CD14-positive monocyte (primary cell): ENCODE measurements around the gene TRIM44. TPM values are rescaled to one million over a fixed set of nuclear protein-coding genes. Genes with fewer than 3 reads are reported as not detected.

Experiments
- DNase-seq, 3 donors: peaks; one replicate each; pipeline ENCODE4 v3.0.0-alpha.2; 2011 to 2022
- H2AFZ ChIP-seq: 2 replicates; pipeline ENCODE4 v1.6.0; 2012; ENCODE audit warnings: mild to moderate bottlenecking, low read depth, low read length, inconsistent platforms; ENCODE audit not compliant: insufficient read depth, poor library complexity, severe bottlenecking
- H3K27ac ChIP-seq, 2 donors: 1 replicate in 1 of 2; 2 replicates in 1 of 2; pipeline ENCODE4 v1.5.1; 2012 to 2013; ENCODE audit warnings: low read length in 2 of 2, control low read depth in 1 of 2, inconsistent platforms in 1 of 2, low read depth in 1 of 2, mild to moderate bottlenecking in 1 of 2
- H3K27me3 ChIP-seq, 2 donors: one replicate each; pipeline versions ENCODE4 v1.6.0 to v1.6.1; 2011 to 2013; ENCODE audit warnings: low read length in 2 of 2; ENCODE audit not compliant: control insufficient read depth in 2 of 2, insufficient read depth in 2 of 2
- H3K36me3 ChIP-seq, 2 donors: replicated peaks in 1 of 2; 1 replicate in 1 of 2; 2 replicates in 1 of 2; pipeline versions ENCODE4 v1.5.1 to v1.6.1; 2012 to 2013; ENCODE audit warnings: low read length in 2 of 2, control low read depth in 1 of 2, inconsistent platforms in 1 of 2, mild to moderate bottlenecking in 1 of 2; ENCODE audit not compliant: insufficient read depth in 2 of 2, control insufficient read depth in 1 of 2
- H3K4me1 ChIP-seq, 2 donors: 1 replicate in 1 of 2; 2 replicates in 1 of 2; pipeline versions ENCODE4 v1.5.1 to v1.6.1; 2012 to 2013; ENCODE audit warnings: low read length in 2 of 2, control low read depth in 1 of 2, inconsistent platforms in 1 of 2, mild to moderate bottlenecking in 1 of 2, moderate library complexity in 1 of 2; ENCODE audit not compliant: insufficient read depth in 2 of 2, control insufficient read depth in 1 of 2
- H3K4me2 ChIP-seq: replicated peaks from 2 replicates; pipeline ENCODE3; 2012; ENCODE audit warnings: low read length, moderate library complexity, mild to moderate bottlenecking; ENCODE audit not compliant: poor library complexity, severe bottlenecking; ENCODE audit errors: extremely low read depth
- H3K4me3 ChIP-seq, 3 experiments: fragments of 200-600 bp in 1 of 3; sonication (generic) in 1 of 3; replicated peaks in 1 of 3; 1 replicate in 2 of 3; 2 replicates in 1 of 3; pipeline ENCODE4 v1.5.1; 2011 to 2013; ENCODE audit warnings: low read length in 3 of 3, mild to moderate bottlenecking in 3 of 3, control low read depth in 2 of 3, low read depth in 2 of 3, inconsistent platforms in 1 of 3, moderate library complexity in 1 of 3
- H3K79me2 ChIP-seq: 2 replicates; pipeline ENCODE4 v1.6.0; 2012; ENCODE audit warnings: mild to moderate bottlenecking, control low read depth, inconsistent platforms, low read length, moderate library complexity; ENCODE audit not compliant: insufficient read depth
- H3K9ac ChIP-seq: 2 replicates; pipeline ENCODE4 v1.6.0; 2017; ENCODE audit warnings: low read length, mild to moderate bottlenecking; ENCODE audit not compliant: insufficient read depth, poor library complexity, severe bottlenecking
- H3K9me3 ChIP-seq, 2 donors: replicated peaks in 1 of 2; 1 replicate in 1 of 2; 2 replicates in 1 of 2; pipeline versions ENCODE4 v1.5.1 to v1.6.1; 2012 to 2013; ENCODE audit warnings: low read length in 2 of 2, control low read depth in 1 of 2; ENCODE audit not compliant: control insufficient read depth in 1 of 2, insufficient read depth in 1 of 2
- H4K20me1 ChIP-seq: 2 replicates; pipeline ENCODE4 v1.6.0; 2012; ENCODE audit warnings: mild to moderate bottlenecking, low read length, control low read depth, moderate library complexity; ENCODE audit not compliant: insufficient read depth
- H3K27ac Mint-ChIP-seq, 7 donors: one replicate each; pipeline ENCODE4 v1.8.0; 2020; ENCODE audit warnings: mild to moderate bottlenecking in 7 of 7, mixed read lengths in 7 of 7, moderate library complexity in 6 of 7, inconsistent platforms in 2 of 7
- H3K27me3 Mint-ChIP-seq, 3 donors: one replicate each; pipeline ENCODE4 v1.8.0; 2021 to 2022; ENCODE audit warnings: low read depth in 3 of 3, mild to moderate bottlenecking in 3 of 3, mixed read lengths in 3 of 3, moderate library complexity in 3 of 3, inconsistent platforms in 1 of 3
- H3K36me3 Mint-ChIP-seq, 2 donors: one replicate each; pipeline ENCODE4 v1.8.0; 2020; ENCODE audit warnings: mixed read lengths in 2 of 2, inconsistent platforms in 1 of 2, mild to moderate bottlenecking in 1 of 2
- H3K4me1 Mint-ChIP-seq: one replicate; pipeline ENCODE4 v1.8.0; 2020; ENCODE audit warnings: mild to moderate bottlenecking, mixed read lengths
- H3K4me3 Mint-ChIP-seq, 2 donors: one replicate each; pipeline ENCODE4 v1.8.0; 2020; ENCODE audit warnings: mild to moderate bottlenecking in 2 of 2, mixed read lengths in 2 of 2, moderate library complexity in 1 of 2
- H3K9me3 Mint-ChIP-seq, 7 donors: one replicate each; pipeline ENCODE4 v1.8.0; 2020 to 2022; ENCODE audit warnings: mixed read lengths in 7 of 7, mild to moderate bottlenecking in 6 of 7, moderate library complexity in 6 of 7, inconsistent platforms in 2 of 7
- CTCF ChIP-seq: fragments of 200-600 bp; IDR thresholded peaks from one replicate; pipeline ENCODE4 v1.8.0; 2022; ENCODE audit warnings: antibody characterized with exemption, mild to moderate bottlenecking
- WGBS: methylation state at CpG from one replicate; pipeline ENCODE4 v1.1.5; 2013; ENCODE audit warnings: missing lambda C conversion rate; ENCODE audit not compliant: insufficient coverage; 5-methylcytosine and 5-hydroxymethylcytosine counted together
- intact Hi-C, 2 donors: fragments of 100-400 bp; cut with micrococcal nuclease; formaldehyde crosslinking; loops; one replicate each; pipeline versions ENCODE4 v1.15.0 to v1.15.1; 2023
- polyA plus RNA-seq, 3 donors: library from polyadenylated mRNA; depleted of rRNA in 1 of 3; unstranded in 2 of 3; stranded (reverse) in 1 of 3; fragments of 300-500 nt in 2 of 3; fragments of >200 nt in 1 of 3; fragmentation: Illumina TruSeq in 2 of 3; gene quantifications; 1 replicate in 2 of 3; 2 replicates in 1 of 3; pipeline ENCODE4 v1.2.3, GENCODE V29; 2012 to 2021

The TRIM44 gene
- polyA plus RNA-seq, 3 donors, result 25.3 to 47.1 (median 45.9) TPM

DNA sequence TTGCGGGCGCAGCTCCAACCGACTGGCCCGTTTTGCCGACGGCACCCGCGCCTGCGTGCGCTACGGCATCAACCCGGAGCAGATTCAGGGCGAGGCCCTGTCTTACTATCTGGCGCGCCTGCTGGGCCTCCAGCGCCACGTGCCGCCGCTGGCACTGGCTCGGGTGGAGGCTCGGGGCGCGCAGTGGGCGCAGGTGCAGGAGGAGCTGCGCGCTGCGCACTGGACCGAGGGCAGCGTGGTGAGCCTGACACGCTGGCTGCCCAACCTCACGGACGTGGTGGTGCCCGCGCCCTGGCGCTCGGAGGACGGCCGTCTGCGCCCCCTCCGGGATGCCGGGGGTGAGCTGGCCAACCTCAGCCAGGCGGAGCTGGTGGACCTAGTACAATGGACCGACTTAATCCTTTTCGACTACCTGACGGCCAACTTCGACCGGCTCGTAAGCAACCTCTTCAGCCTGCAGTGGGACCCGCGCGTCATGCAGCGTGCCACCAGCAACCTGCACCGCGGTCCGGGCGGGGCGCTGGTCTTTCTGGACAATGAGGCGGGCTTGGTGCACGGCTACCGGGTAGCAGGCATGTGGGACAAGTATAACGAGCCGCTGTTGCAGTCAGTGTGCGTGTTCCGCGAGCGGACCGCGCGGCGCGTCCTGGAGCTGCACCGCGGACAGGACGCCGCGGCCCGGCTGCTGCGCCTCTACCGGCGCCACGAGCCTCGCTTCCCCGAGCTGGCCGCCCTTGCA, 43.3 kb upstream of the TRIM44 start:
- intact Hi-C loops, result loop anchor here (5.0 to 10.0 kb wide), 4 partner anchors 196 to 866 kb away; no protein-coding TSS in a partner anchor
- Histone ChIP-seq H3K27ac (no peak overlapping the region), H3K4me2 (peak overlapping the region; percentile 83), H3K4me1 (peaks cover 17 to 26% of the 10 kb centered on the region in 2 donors), H4K20me1 (no peaks in the 10 kb centered on the region), H2AFZ (peak overlapping the region; percentile 41), H3K9me3 (peaks cover 0 to 17% of the 10 kb centered on the region in 2 donors), H3K9ac (no peak overlapping the region), H3K27me3 (peaks cover 73 to 76% of the 10 kb centered on the region in 2 donors), H3K36me3 (no peaks in the 10 kb centered on the region), H3K79me2 (no peaks in the 10 kb centered on the region), H3K4me3 (peak overlapping the region in 1 of 3 experiments; percentile 73)
- peaks cover 0 to 12% (median 9%) of the 10 kb centered on the region in 7 donors for H3K9me3 Mint-ChIP-seq
- H3K4me1 Mint-ChIP-seq, result peaks cover 17% of the 10 kb centered on the region
- DNase-seq, result no peak
- H3K27ac Mint-ChIP-seq, result no peak overlapping the region
- peak; percentile 2 for TF ChIP-seq CTCF
- H3K4me3 Mint-ChIP-seq, result peak overlapping the region; percentile 48 to 73
- H3K27me3 Mint-ChIP-seq, result peaks cover 62 to 75% (median 67%) of the 10 kb centered on the region in 3 donors
- peaks cover 0 to 8% of the 10 kb centered on the region in 2 donors for H3K36me3 Mint-ChIP-seq
- under 1% methylated on average over 84 of the region's 84 CpGs for WGBS

- Histone ChIP-seq H3K9ac (no peak overlapping the region), H3K36me3 (no peaks in the 10 kb centered on the region), H3K9me3 (peaks cover 0 to 17% of the 10 kb centered on the region in 2 donors), H3K4me1 (peaks cover 17 to 26% of the 10 kb centered on the region in 2 donors), H3K4me3 (peak overlapping the region in 1 of 3 experiments; percentile 73), H2AFZ (peak overlapping the region; percentile 41), H3K79me2 (no peaks in the 10 kb centered on the region), H3K27ac (no peak overlapping the region), H4K20me1 (no peaks in the 10 kb centered on the region), H3K27me3 (peaks cover 75 to 80% of the 10 kb centered on the region in 2 donors), H3K4me2 (peak overlapping the region; percentile 83)
- TF ChIP-seq CTCF, result no peak
- Mint-ChIP-seq H3K36me3 (peaks cover 0 to 8% of the 10 kb centered on the region in 2 donors), H3K4me1 (peaks cover 17% of the 10 kb centered on the region), H3K27me3 (peaks cover 60 to 77% (median 63%) of the 10 kb centered on the region in 3 donors), H3K9me3 (peaks cover 0 to 12% (median 9%) of the 10 kb centered on the region in 7 donors), H3K27ac (no peak overlapping the region), H3K4me3 (peak overlapping the region; percentile 48 to 76)
- WGBS, result 2% methylated on average over 17 of the region's 33 CpGs
- no peak for DNase-seq
- intact Hi-C loops, result loop anchor here (5.0 to 10.0 kb wide), 4 partner anchors 195 to 865 kb away; no protein-coding TSS in a partner anchor
Measured at GRCh38 chr11:35619855-35620640, 42.5 kb upstream of the TRIM44 start.
